ENCODE measurements around the gene HNRNPA1L2.

Gene HNRNPA1L2

GRCh38 chr13:52664272-52664671 is 22.0 kb downstream of the HNRNPA1L2 start:
- no peak for ATAC-seq
- TF ChIP-seq ARNTL (CRISPR knock-in tag; IDR thresholded peaks at IDR 0.05; ENCODE audit: borderline replicate concordance, low read depth) (no peak), PPARA (CRISPR knock-in tag; IDR thresholded peaks at IDR 0.05; ENCODE audit: borderline replicate concordance) (no peak), CSRNP3 (CRISPR knock-in tag; IDR thresholded peaks at IDR 0.05) (no peak), CSDC2 (CRISPR knock-in tag; IDR thresholded peaks at IDR 0.05) (no peak), ESRRG (CRISPR knock-in tag; IDR thresholded peaks at IDR 0.05) (no peak), ZC3H10 (CRISPR knock-in tag; IDR thresholded peaks at IDR 0.05) (no peak), ZNF70 (CRISPR knock-in tag; IDR thresholded peaks at IDR 0.05) (no peak), PATZ1 (CRISPR knock-in tag; IDR thresholded peaks at IDR 0.05; ENCODE audit: borderline replicate concordance) (no peak)
- TF ChIP-seq, protein P1, sequence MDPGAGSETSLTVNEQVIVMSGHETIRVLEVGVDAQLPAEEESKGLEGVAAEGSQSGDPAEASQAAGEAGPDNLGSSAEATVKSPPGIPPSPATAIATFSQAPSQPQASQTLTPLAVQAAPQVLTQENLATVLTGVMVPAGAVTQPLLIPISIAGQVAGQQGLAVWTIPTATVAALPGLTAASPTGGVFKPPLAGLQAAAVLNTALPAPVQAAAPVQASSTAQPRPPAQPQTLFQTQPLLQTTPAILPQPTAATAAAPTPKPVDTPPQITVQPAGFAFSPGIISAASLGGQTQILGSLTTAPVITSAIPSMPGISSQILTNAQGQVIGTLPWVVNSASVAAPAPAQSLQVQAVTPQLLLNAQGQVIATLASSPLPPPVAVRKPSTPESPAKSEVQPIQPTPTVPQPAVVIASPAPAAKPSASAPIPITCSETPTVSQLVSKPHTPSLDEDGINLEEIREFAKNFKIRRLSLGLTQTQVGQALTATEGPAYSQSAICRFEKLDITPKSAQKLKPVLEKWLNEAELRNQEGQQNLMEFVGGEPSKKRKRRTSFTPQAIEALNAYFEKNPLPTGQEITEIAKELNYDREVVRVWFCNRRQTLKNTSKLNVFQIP (CRISPR knock-in tag; IDR thresholded peaks at IDR 0.05; ENCODE audit: borderline replicate concordance, low read depth), result no peak

DNA sequence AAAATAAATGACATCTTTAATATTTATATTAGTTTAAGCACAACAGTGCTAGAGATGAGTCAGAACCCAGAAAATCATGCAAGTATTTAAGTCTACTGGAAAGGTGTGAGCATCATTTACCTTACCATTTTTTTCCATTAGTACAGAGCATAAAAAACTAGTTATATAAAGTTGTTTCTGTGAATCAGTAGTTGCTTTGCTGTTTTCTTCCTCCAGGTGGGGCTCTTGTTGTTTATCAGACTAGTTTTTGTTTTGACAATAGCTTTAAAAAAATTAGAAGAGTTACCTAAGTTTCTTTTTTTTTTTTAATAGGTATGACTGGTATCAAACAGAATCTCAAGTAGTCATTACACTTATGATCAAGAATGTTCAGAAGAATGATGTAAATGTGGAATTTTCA is 23.1 kb downstream of the HNRNPA1L2 start:
- ATAC-seq, result peak; percentile 45; the same call in 2 of the 3 replicates
- TF ChIP-seq TSHZ2 (CRISPR knock-in tag; IDR thresholded peaks at IDR 0.05), result no peak
- no peak for TF ChIP-seq CSRNP3 (CRISPR knock-in tag; IDR thresholded peaks at IDR 0.05)
- no peak for TF ChIP-seq ZNF8 (CRISPR knock-in tag; IDR thresholded peaks at IDR 0.05)
- no peak for TF ChIP-seq PPARA (CRISPR knock-in tag; IDR thresholded peaks at IDR 0.05; ENCODE audit: borderline replicate concordance)
- no peak for TF ChIP-seq ZFP30 (CRISPR knock-in tag; IDR thresholded peaks at IDR 0.05)
- TF ChIP-seq GLIS3 (CRISPR knock-in tag; IDR thresholded peaks at IDR 0.05), result no peak
- no peak for TF ChIP-seq RARB (CRISPR knock-in tag; IDR thresholded peaks at IDR 0.05)
- TF ChIP-seq ZNF70 (CRISPR knock-in tag; IDR thresholded peaks at IDR 0.05), result no peak
- TF ChIP-seq, protein P1 (CRISPR knock-in tag; IDR thresholded peaks at IDR 0.05; ENCODE audit: borderline replicate concordance, low read depth), result no peak
- no peak for TF ChIP-seq TCF4 (CRISPR knock-in tag; IDR thresholded peaks at IDR 0.05; ENCODE audit: borderline replicate concordance)
- no peak for TF ChIP-seq ZNF565 (CRISPR knock-in tag; conservative IDR thresholded peaks at IDR 0.05; ENCODE audit: low read depth)
- no peak for TF ChIP-seq TOX (CRISPR knock-in tag; IDR thresholded peaks at IDR 0.05; ENCODE audit: borderline replicate concordance)
- no peak for TF ChIP-seq ZFP3 (CRISPR knock-in tag; IDR thresholded peaks at IDR 0.05)
- TF ChIP-seq BACH2 (CRISPR knock-in tag; IDR thresholded peaks at IDR 0.05; ENCODE audit: borderline replicate concordance), result no peak
- TF ChIP-seq OSR1 (CRISPR knock-in tag; IDR thresholded peaks at IDR 0.05), result no peak
- no peak for TF ChIP-seq CREB5 (CRISPR knock-in tag; IDR thresholded peaks at IDR 0.05; ENCODE audit: low read depth)

Measured in SK-N-SH treated with all-trans-retinoic acid at 6 μM for 48 hours (cell line).